Hepatocyte (in vitro differentiated cells): ENCODE results near the gene RBM17.

Experiments used
- EZH2 ChIP-seq: fragments of 200-600 bp; sonication (generic); IDR thresholded peaks from 2 replicates; pipeline ENCODE4 v1.6.1; 2016; ENCODE audit warnings: antibody characterized with exemption, mild to moderate bottlenecking, borderline replicate concordance
- EZH2phosphoT487 ChIP-seq: fragments of 200-600 bp; sonication (generic); IDR thresholded peaks from one replicate; pipeline ENCODE4 v1.6.1; 2018; ENCODE audit warnings: antibody characterized with exemption, mild to moderate bottlenecking, low read depth, moderate library complexity; ENCODE audit not compliant: unreplicated experiment, severe bottlenecking
- TF ChIP-seq, protein P1 (sequence below): fragments of 200-600 bp; sonication (generic); IDR thresholded peaks from 2 replicates; pipeline ENCODE4 v1.5.1; 2016; ENCODE audit warnings: antibody characterized with exemption, mild to moderate bottlenecking; ENCODE audit not compliant: poor library complexity

- TF ChIP-seq, protein P1, sequence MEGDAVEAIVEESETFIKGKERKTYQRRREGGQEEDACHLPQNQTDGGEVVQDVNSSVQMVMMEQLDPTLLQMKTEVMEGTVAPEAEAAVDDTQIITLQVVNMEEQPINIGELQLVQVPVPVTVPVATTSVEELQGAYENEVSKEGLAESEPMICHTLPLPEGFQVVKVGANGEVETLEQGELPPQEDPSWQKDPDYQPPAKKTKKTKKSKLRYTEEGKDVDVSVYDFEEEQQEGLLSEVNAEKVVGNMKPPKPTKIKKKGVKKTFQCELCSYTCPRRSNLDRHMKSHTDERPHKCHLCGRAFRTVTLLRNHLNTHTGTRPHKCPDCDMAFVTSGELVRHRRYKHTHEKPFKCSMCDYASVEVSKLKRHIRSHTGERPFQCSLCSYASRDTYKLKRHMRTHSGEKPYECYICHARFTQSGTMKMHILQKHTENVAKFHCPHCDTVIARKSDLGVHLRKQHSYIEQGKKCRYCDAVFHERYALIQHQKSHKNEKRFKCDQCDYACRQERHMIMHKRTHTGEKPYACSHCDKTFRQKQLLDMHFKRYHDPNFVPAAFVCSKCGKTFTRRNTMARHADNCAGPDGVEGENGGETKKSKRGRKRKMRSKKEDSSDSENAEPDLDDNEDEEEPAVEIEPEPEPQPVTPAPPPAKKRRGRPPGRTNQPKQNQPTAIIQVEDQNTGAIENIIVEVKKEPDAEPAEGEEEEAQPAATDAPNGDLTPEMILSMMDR, result no peak
- TF ChIP-seq EZH2 (no peak), EZH2phosphoT487 (no peak)
Observed at GRCh38 chr10:6040205-6040604, 48.6 kb upstream of the RBM17 start.
